Measurements from ENCODE around the gene PLD3. TPM values are rescaled to one million over a fixed set of nuclear protein-coding genes. Genes with fewer than 3 reads are reported as not detected.
A peak's percentile ranks its signal among the peaks of the same experiment; 100 is the strongest.

Gene PLD3
- total RNA-seq, 1 donor from 2014 or later = 116 TPM

- Mint-ChIP-seq H3K36me3 (peaks cover 6% of the 10 kb centered on the region), H3K9me3 (no peaks in the 10 kb centered on the region), H3K4me3 (no peak overlapping the region), H3K27ac (peak overlapping the region; percentile 6), H3K27me3 (ENCODE audit: insufficient read depth, low read depth) (no peaks in the 10 kb centered on the region), H3K4me1 (peaks cover 9% of the 10 kb centered on the region)
- Histone ChIP-seq H3K4me2 (no peak overlapping the region), H3K9me3 (ENCODE audit: low read depth) (no peaks in the 10 kb centered on the region), H3K79me2 (ENCODE audit: low read depth) (peaks cover 28% of the 10 kb centered on the region), H3K4me1 (no peaks in the 10 kb centered on the region), H4K20me1 (ENCODE audit: low read depth) (no peaks in the 10 kb centered on the region), H3K27ac (no peak overlapping the region), H3F3A (ENCODE audit: low read depth) (no peaks in the 10 kb centered on the region), H2AFZ (replicated peaks) (no peak overlapping the region), H3K27me3 (no peaks in the 10 kb centered on the region), H3K4me3 (no peak overlapping the region), H3K36me3 (no peaks in the 10 kb centered on the region), H3K9ac (no peak overlapping the region)
- TF ChIP-seq EZH2 (IDR thresholded peaks at IDR 0.05) = no peak
- TF ChIP-seq CTCF (IDR thresholded peaks at IDR 0.05) = no peak
- no peak for TF ChIP-seq EZH2phosphoT487 (IDR thresholded peaks at IDR 0.05)
- DNase-seq (ENCODE audit: low spot score) = no peak
Observed at GRCh38 chr19:40342644-40343311, 5.7 kb upstream of the PLD3 start.

GRCh38 chr19:40344422-40344821, 4.1 kb upstream of the PLD3 start:
- peaks cover 4% of the 10 kb centered on the region for H3K4me1 ChIP-seq
- Mint-ChIP-seq H3K9me3 (no peaks in the 10 kb centered on the region), H3K4me1 (peaks cover 16% of the 10 kb centered on the region), H3K36me3 (peaks cover 4% of the 10 kb centered on the region), H3K27me3 (ENCODE audit: insufficient read depth, low read depth) (peaks cover 2% of the 10 kb centered on the region), H3K27ac (no peak overlapping the region), H3K4me3 (no peak overlapping the region)
- H2AFZ ChIP-seq (replicated peaks) = no peak overlapping the region
- H3K36me3 ChIP-seq = no peaks in the 10 kb centered on the region
- H3K9ac ChIP-seq = no peak overlapping the region
- no peak overlapping the region for H3K4me3 ChIP-seq
- no peaks in the 10 kb centered on the region for H3K27me3 ChIP-seq
- no peak overlapping the region for H3K4me2 ChIP-seq
- H3K27ac ChIP-seq = no peak overlapping the region
- peaks cover 32% of the 10 kb centered on the region for H3K79me2 ChIP-seq (ENCODE audit: low read depth)
- no peaks in the 10 kb centered on the region for H3K9me3 ChIP-seq (ENCODE audit: low read depth)
- no peaks in the 10 kb centered on the region for H3F3A ChIP-seq (ENCODE audit: low read depth)
- H4K20me1 ChIP-seq (ENCODE audit: low read depth) = no peaks in the 10 kb centered on the region
- DNase-seq (ENCODE audit: low spot score) = no peak
- TF ChIP-seq EZH2 (IDR thresholded peaks at IDR 0.05) (no peak), EZH2phosphoT487 (IDR thresholded peaks at IDR 0.05) (no peak), CTCF (IDR thresholded peaks at IDR 0.05) (no peak)

- H3K4me1 ChIP-seq = peaks cover 4% of the 10 kb centered on the region
- peak; percentile 39 for DNase-seq (ENCODE audit: low spot score)
- Mint-ChIP-seq H3K27ac (peak overlapping the region; percentile 15), H3K4me1 (peaks cover 17% of the 10 kb centered on the region), H3K4me3 (peak overlapping the region; percentile 93), H3K9me3 (no peaks in the 10 kb centered on the region), H3K27me3 (ENCODE audit: insufficient read depth, low read depth) (peaks cover 5% of the 10 kb centered on the region), H3K36me3 (no peaks in the 10 kb centered on the region)
- H3K4me2 ChIP-seq = peak overlapping the region; percentile 96
- H3K9ac ChIP-seq = peak overlapping the region; percentile 52
- TF ChIP-seq EZH2phosphoT487 (IDR thresholded peaks at IDR 0.05) = no peak
- peak overlapping the region; percentile 90 for H2AFZ ChIP-seq (replicated peaks)
- H3K36me3 ChIP-seq = no peaks in the 10 kb centered on the region
- H3K27ac ChIP-seq = no peak overlapping the region
- no peaks in the 10 kb centered on the region for H3K9me3 ChIP-seq (ENCODE audit: low read depth)
- no peaks in the 10 kb centered on the region for H4K20me1 ChIP-seq (ENCODE audit: low read depth)
- peak overlapping the region; percentile 89 for H3K4me3 ChIP-seq
- no peaks in the 10 kb centered on the region for H3K27me3 ChIP-seq
- H3F3A ChIP-seq (ENCODE audit: low read depth) = no peaks in the 10 kb centered on the region
- H3K79me2 ChIP-seq (ENCODE audit: low read depth) = peaks cover 45% of the 10 kb centered on the region
Observed at GRCh38 chr19:40348961-40349507, 539 bp downstream of the PLD3 start.
